Measurements from ENCODE around the gene PLVAP. TPM values are rescaled to one million over a fixed set of nuclear protein-coding genes. Genes with fewer than 3 reads are reported as not detected.
"Not testable (repeated sequence)": the region's sequence is repeated elsewhere in the genome, so short reads cannot be mapped to it uniquely, and the experiment has no call there.

The PLVAP gene
- total RNA-seq, 2 experiments from 2014 or later: not detected

DNA sequence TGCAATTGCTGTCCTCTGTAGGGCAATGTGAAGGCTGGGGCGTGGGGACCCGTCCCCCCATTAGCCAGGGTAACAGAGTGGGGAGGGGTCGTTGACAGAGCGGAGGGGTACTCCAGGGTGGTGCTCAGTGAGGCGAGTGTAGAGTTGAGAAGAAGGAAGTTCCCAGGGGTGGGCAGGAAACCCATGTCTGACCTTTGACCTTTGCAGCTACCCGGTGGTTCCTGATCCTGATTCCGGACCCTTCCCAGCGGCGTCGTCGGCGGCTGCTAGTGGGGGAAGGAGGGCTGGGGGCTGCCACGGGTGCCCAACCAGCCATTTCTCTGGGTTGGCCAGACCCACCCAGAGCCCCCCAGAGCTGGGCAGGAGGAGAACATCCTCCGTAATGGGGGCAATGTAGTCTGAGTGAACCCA is 2.1 kb upstream of the PLVAP start:
- DNase-seq: no peak
- Mint-ChIP-seq H3K4me1 (ENCODE audit: low read depth) (peaks cover 5% of the 10 kb centered on the region), H3K9me3 (no peaks in the 10 kb centered on the region), H3K4me3 (no peak overlapping the region), H3K27ac (no peak overlapping the region), H3K27me3 (peaks cover 5% of the 10 kb centered on the region), H3K36me3 (ENCODE audit: low read depth) (no peaks in the 10 kb centered on the region)
- CTCF ChIA-PET: no interaction called here
- POLR2A ChIA-PET: no interaction called here
- TF ChIP-seq, protein P1, sequence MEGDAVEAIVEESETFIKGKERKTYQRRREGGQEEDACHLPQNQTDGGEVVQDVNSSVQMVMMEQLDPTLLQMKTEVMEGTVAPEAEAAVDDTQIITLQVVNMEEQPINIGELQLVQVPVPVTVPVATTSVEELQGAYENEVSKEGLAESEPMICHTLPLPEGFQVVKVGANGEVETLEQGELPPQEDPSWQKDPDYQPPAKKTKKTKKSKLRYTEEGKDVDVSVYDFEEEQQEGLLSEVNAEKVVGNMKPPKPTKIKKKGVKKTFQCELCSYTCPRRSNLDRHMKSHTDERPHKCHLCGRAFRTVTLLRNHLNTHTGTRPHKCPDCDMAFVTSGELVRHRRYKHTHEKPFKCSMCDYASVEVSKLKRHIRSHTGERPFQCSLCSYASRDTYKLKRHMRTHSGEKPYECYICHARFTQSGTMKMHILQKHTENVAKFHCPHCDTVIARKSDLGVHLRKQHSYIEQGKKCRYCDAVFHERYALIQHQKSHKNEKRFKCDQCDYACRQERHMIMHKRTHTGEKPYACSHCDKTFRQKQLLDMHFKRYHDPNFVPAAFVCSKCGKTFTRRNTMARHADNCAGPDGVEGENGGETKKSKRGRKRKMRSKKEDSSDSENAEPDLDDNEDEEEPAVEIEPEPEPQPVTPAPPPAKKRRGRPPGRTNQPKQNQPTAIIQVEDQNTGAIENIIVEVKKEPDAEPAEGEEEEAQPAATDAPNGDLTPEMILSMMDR (IDR thresholded peaks at IDR 0.05): no peak
- intact Hi-C loops (cut with micrococcal nuclease): no loop called here
- ATAC-seq: no peak

DNA sequence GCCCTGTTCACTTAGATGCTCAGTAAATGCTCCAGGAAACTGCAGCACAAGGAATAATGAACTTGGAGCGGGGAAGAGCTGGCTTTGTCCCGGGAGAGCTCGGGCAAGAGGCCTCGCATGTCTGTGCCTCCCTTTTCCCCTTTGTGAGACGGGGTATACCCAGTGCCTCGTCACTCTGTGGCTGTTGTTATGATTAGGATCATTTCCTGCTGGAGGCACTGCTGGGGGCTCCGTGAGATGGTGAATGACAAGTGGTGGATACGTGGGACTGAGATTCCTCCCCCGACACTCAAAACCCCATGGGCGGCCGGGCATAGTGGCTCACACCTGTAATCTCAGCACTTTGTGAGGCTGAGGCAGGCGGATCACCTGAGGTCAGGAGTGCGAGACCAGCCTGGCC is 1.1 kb upstream of the PLVAP start:
- ATAC-seq (no peak), DNase-seq (no peak)
- ChIA-PET CTCF (no interaction called here), POLR2A (no interaction called here)
- Mint-ChIP-seq H3K36me3 (ENCODE audit: low read depth) (no peaks in the 10 kb centered on the region), H3K27ac (no peak overlapping the region), H3K4me3 (no peak overlapping the region), H3K4me1 (ENCODE audit: low read depth) (peaks cover 5% of the 10 kb centered on the region), H3K9me3 (no peaks in the 10 kb centered on the region), H3K27me3 (peaks cover 5% of the 10 kb centered on the region)
- intact Hi-C loops (cut with micrococcal nuclease): no loop called here
- TF ChIP-seq, protein P1 (IDR thresholded peaks at IDR 0.05): no peak

DNA sequence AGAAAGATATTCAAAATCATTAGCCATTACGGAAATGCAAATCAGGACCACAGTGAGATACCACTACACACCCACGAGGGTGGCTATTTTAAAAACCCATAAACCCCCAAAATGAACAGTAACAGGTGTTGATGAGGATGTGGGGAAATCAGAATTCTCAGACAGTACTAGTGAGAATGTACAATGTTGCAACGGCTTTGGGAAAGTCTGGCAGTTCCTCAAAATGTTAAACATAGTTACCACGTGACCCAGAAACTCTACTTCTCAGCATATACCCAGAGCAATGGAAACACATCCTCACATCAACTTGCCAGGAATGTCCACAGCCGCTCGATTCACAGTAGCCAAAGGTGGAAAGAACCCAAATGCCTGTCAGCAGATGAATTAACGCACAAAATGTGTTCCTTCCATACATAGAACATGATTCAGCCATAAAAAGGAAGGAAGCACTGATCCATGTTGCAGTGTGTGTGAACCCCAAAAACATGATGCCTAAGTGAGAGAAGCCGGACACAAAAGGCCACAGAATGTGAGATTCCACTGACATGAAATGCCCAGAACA is 7.0 kb downstream of the PLVAP start:
- H3K9me3 Mint-ChIP-seq: no peaks in the 10 kb centered on the region
- ChIA-PET POLR2A (no interaction called here), CTCF (interaction anchor here (4.5 kb wide), 1 partner anchor 15 kb away, joined by 21 read pairs; no protein-coding TSS in a partner anchor)
- H3K36me3 Mint-ChIP-seq (ENCODE audit: low read depth): no peaks in the 10 kb centered on the region
- ATAC-seq (peak; percentile 34), DNase-seq (no peak)
- peaks cover 7% of the 10 kb centered on the region for H3K27me3 Mint-ChIP-seq
- intact Hi-C loops (cut with micrococcal nuclease): no loop called here
- no peak overlapping the region for H3K27ac Mint-ChIP-seq
- TF ChIP-seq, protein P1 (IDR thresholded peaks at IDR 0.05): no peak
- peaks cover 7% of the 10 kb centered on the region for H3K4me1 Mint-ChIP-seq (ENCODE audit: low read depth)
- no peak overlapping the region for H3K4me3 Mint-ChIP-seq

DNA sequence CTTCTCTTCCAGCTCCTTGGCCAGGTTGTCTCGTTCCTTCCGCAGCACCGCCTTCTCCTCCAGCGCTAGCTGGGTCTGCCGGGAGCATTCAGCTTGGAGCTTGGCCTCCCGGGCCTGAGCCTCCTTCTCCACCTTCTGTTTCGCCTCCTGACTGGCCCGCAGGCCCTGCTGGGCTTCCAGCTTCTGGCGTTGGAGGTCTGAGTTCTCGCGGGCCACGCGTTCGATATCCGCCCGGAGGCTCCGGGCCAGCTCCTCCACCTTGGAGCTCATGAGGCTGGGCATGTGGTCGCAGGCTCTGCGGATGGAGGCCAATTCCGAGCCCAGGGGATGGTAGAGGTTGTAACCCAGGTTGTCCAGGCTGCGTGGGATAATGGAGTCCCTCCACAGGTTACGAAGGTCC is 11.8 kb downstream of the PLVAP start:
- peaks cover 5% of the 10 kb centered on the region for H3K27me3 Mint-ChIP-seq
- no peak overlapping the region for H3K4me3 Mint-ChIP-seq
- H3K36me3 Mint-ChIP-seq (ENCODE audit: low read depth): no peaks in the 10 kb centered on the region
- intact Hi-C loops (cut with micrococcal nuclease): no loop called here
- DNase-seq (no peak), ATAC-seq (no peak)
- TF ChIP-seq, protein P1 (IDR thresholded peaks at IDR 0.05): no peak
- no peaks in the 10 kb centered on the region for H3K9me3 Mint-ChIP-seq
- no peak overlapping the region for H3K27ac Mint-ChIP-seq
- POLR2A ChIA-PET: interaction anchor here (1.1 kb wide), 1 partner anchor 11 kb away, joined by 3 read pairs; no protein-coding TSS in a partner anchor
- H3K4me1 Mint-ChIP-seq (ENCODE audit: low read depth): peaks cover 5% of the 10 kb centered on the region
- CTCF ChIA-PET: interaction anchor here (1.2 to 4.3 kb wide), 3 partner anchors 20 to 25 kb away, joined by 3 to 25 read pairs (median 3); no protein-coding TSS in a partner anchor

DNA sequence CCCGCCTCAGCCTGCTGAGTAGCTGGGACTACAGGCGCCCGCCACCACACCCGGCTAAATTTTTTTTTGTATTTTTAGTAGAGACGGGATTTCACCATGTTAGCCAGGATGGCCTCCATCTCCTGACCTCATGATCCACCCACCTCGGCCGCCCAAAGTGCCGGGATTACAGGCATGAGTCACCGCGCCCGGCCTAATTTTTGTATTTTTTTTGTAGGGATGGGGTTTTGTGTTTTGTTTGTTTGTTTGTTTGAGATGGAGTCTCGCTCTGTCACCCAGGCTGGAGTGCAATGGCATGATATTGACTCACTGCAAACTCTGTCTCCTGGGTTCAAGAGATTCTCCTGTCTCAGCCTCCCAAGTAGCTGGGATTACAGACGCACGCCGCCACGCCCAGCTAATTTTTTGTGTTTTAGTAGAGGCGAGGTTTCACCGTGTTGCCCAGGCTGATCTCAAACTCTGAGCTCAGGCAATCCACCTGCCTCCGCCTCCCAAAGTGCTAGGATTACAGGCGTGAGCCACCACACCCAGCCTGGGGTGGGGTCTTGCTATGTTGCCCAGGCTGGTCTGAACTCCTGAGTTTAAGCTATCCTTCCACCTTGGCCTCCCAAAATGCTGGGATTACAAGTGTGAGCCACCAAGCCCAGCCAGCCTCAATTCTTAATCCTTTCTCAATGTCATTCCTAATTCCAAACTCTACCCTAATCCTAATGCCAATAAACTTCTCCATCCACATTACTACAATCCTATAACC is 13.1 kb downstream of the PLVAP start:
- H3K27me3 Mint-ChIP-seq; H3K4me1 Mint-ChIP-seq (ENCODE audit: low read depth); ATAC-seq; H3K36me3 Mint-ChIP-seq (ENCODE audit: low read depth); H3K9me3 Mint-ChIP-seq; intact Hi-C loops (cut with micrococcal nuclease); DNase-seq; H3K27ac Mint-ChIP-seq; POLR2A ChIA-PET; H3K4me3 Mint-ChIP-seq: not testable (repeated sequence)
- CTCF ChIA-PET: interaction anchor here (0.6 to 4.3 kb wide), 3 partner anchors 18 to 26 kb away, joined by 3 to 25 read pairs (median 3); no protein-coding TSS in a partner anchor
